PFSK-1 (cell line): Measurements from ENCODE around the gene ZNF619.

Experiments used
- FOXP2 ChIP-seq: optimal IDR thresholded peaks from 2 replicates; pipeline ENCODE3; 2011; ENCODE audit warnings: borderline replicate concordance, control low read depth, inconsistent platforms; ENCODE audit not compliant: insufficient read depth; ENCODE audit errors: extremely low read length, extremely low read depth
- POLR2AphosphoS5 ChIP-seq: IDR thresholded peaks from 2 replicates; pipeline ENCODE4 v1.6.1; 2012; ENCODE audit warnings: low read depth, mild to moderate bottlenecking, control low read depth, low read length, moderate library complexity
- REST ChIP-seq, 2 experiments: IDR thresholded peaks; 2 replicates each; pipeline versions ENCODE4 v1.6.1 to v1.8.0; 2011 to 2012; ENCODE audit warnings: low read depth in 2 of 2, low read length in 2 of 2, control low read depth in 1 of 2, inconsistent platforms in 1 of 2, mild to moderate bottlenecking in 1 of 2, moderate library complexity in 1 of 2; ENCODE audit not compliant: insufficient read depth in 1 of 2
- SIN3A ChIP-seq: IDR thresholded peaks from 2 replicates; pipeline ENCODE4 v1.6.1; 2012; ENCODE audit warnings: mild to moderate bottlenecking, low read length, moderate library complexity, borderline replicate concordance; ENCODE audit not compliant: insufficient read depth
- TAF1 ChIP-seq: IDR thresholded peaks from 2 replicates; pipeline ENCODE4 v1.6.1; 2012; ENCODE audit warnings: low read length, control low read depth, borderline replicate concordance; ENCODE audit not compliant: insufficient read depth

- TF ChIP-seq TAF1 (no peak), REST (IDR thresholded peaks at IDR 0.05; ENCODE audit: insufficient read depth in 1 of 2, low read depth in 2 of 2, low read length in 2 of 2) (no peak), SIN3A (no peak), POLR2AphosphoS5 (no peak), FOXP2 (no peak)
Observed at GRCh38 chr3:40494698-40495097, 17.8 kb downstream of the ZNF619 start.
